Measurements from ENCODE around the gene PIK3R5. TPM values are rescaled to one million over a fixed set of nuclear protein-coding genes. Genes with fewer than 3 reads are reported as not detected.

The PIK3R5 gene
- not detected in 2 replicates for total RNA-seq (ENCODE audit: low replicate concordance)

GRCh38 chr17:8965394-8966168 lies at the start of gene PIK3R5:
Gene PIK3R5 (minus strand): TSS chr17:8965707. CDS start chr17:8911494, 54,213 bp downstream.

GRCh38 chr17:8867361-8867981 lies 98.0 kb downstream of the PIK3R5 start, which contains the start of gene PIK3R6:
Gene PIK3R6 (minus strand): TSS chr17:8867674. CDS start chr17:8849794, 17,880 bp downstream.

Other genes with a start within 250 kb of the PIK3R5 start
- 0.23 TPM in 1 of 2 replicates, not detected in the other for gene CCDC42, start 220.9 kb downstream of the PIK3R5 start, total RNA-seq (ENCODE audit: low replicate concordance)
- gene SPDYE4, start 207.2 kb downstream of the PIK3R5 start, total RNA-seq (ENCODE audit: low replicate concordance), result not detected in 2 replicates
- gene MFSD6L, start 166.3 kb downstream of the PIK3R5 start, total RNA-seq (ENCODE audit: low replicate concordance), result not detected in 2 replicates
- not detected in 2 replicates for gene PIK3R6, start 98.0 kb downstream of the PIK3R5 start, total RNA-seq (ENCODE audit: low replicate concordance)
- gene NTN1, start 55.8 kb upstream of the PIK3R5 start, total RNA-seq (ENCODE audit: low replicate concordance), result 0.08 and 4.0 TPM in 2 replicates